Hematopoietic multipotent progenitor cell treated with erythropoietin and hydrocortisone succinate and interleukin-3 and kit ligand, for 4 days (in vitro differentiated cells): Measurements from ENCODE around the gene AKNA.

Experiments
- DNase-seq: peaks from one replicate; pipeline ENCODE4 v3.0.0-alpha.2; 2015

Gene AKNA

DNA sequence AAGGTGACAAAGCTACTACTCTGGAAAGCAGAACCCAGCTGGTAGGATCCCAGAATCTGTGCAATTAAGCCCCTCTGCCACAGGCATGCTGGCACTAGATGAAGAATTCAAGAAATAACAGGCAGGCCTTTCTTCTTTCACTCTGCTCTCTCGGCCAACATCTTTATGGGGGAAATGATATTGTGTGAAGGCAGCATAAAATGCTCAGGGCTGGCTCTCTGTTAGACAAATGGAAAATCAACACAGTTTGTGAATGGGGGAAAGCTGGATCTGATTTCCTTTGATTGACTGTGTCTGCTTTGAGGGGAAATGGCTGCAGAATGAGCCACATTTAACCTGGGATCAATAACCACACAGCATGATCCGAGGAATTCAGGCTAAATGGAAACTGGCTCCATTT is 29.1 kb upstream of the AKNA start:
- DNase-seq, result no peak

DNA sequence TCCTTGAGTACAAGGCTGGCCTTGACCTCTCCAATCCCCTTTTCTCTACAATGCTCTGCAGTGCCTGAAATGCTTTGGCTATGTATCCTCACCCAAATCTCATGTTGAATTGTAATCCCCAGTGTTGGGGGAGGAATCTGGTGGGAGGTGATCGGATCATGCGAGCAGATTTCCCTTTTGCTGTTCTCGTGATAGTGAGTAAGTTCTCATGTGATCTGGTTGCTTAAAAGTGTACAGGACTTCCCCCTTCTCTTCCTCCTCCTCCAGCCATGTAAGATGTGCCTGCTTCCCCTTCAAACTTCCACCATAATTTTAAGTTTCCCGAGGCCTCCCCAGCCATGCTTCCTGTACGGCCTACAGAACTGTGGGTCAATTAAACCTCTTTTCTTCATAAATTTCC is 28.5 kb upstream of the AKNA start:
- no peak for DNase-seq

DNA sequence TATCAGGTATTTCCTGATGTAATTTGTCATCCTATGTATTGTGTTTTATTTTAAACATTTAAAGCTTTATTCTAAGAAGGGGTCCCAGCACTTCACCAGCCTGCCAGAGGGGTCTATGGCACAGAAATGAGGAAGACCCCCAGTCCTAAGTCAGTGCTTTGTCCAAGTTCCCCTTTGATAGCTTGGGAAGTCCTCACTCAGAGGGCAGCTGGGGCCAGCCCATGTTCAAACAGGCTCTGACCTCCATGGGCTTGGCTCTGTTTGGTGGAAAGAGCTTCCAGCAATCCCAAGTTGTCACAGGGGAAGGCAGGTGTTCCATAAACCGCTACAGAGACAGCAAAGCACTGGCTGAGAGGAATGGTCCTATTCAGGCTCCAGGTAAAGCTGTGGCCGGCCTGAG is 26.6 kb upstream of the AKNA start:
- DNase-seq, result no peak

- no peak for DNase-seq
These were observed 26.1 kb upstream of the AKNA start for GRCh38 chr9:114413861-114414301.

DNA sequence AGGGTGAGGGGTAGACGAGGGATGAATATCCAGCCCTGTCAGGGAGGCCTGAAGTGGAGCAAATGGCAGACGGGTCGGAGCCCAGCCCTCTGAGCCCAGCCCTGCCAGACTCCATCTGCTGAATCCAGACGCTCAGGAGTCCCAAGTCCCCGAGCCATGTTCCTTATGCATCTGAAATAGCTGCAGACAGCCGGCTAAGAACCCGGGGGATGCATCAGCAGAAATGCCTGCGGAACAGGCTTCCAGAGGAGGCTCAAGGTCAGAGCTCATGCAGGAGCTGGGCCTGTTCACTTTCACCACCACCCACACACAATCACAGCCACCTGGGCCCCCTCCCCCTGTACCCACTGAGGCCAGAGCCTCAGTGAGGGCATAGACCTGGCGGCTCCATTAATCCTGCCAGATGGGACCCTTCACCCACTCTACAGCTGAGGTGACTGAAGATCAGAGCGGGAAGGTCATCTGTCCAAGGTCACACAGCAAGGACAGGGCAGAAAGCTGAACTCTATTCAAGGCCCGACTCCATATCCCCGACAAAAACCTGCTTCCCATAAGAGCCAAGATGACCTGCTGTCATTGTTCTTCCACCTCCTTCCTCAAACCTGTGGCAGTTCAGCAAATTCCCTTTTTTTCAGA is 24.4 kb upstream of the AKNA start:
- no peak for DNase-seq

GRCh38 chr9:114411452-114411851 is 23.7 kb upstream of the AKNA start:
- DNase-seq, result no peak

DNA sequence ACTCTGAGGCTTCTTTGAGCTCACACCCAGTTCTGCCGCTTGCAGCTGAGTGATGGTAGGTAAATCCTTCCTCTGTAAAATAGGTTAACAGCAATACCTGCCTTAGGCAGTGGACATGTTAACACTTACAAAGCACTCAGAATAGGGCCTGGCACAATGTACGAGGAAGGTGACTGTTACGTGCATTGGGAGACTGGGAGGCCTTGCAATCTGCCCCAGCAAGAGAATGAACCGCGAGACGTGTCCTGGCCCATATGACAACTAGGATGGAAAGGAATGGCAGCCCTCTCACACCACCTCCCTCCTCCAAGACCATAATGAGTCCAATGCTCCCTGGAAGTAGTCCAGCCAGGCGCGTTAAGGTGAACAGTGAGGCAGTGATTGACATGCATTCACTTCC is 23.1 kb upstream of the AKNA start:
- no peak for DNase-seq

DNA sequence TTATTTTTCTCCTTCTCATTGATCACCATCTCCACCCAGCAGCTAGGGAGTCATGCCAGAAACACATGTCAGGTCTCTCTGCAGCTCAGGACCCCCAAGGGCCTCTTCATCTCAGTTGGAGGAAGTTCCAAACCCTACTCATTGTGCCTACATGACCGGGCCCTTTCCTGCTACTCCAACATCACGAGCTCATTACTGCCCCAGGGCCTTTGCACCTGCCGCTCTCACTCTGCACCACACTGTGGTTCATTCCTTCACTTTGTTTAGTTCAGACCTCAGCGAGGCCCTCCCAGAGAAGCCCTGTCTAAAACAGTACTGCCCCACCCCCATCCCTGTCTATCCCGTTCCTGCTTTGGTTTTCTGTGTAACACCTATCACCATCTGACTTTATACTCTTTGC is 22.1 kb upstream of the AKNA start:
- no peak for DNase-seq

GRCh38 chr9:114409103-114409780 is 21.5 kb upstream of the AKNA start:
- DNase-seq, result peak; percentile 63

GRCh38 chr9:114408645-114409044 is 20.9 kb upstream of the AKNA start:
- no peak for DNase-seq

DNA sequence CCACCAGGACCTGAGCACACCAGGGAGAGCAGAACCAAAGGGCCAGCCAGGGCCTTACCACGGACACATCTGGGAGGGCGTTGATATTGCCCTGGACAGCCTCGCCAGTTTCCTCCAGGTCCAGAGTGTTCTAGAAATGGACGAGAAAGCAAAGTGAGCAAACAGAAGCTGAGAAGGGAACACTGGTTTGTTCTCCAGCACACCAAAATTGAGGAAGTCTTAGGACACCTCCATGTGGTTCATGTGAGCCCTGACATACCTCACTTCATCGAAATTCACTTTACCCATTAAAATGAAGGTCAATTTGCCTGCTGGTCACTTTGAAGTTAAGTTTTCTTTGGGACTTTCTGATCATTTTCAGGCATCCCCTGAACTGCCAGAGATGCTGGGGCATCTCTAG is 20.1 kb upstream of the AKNA start:
- no peak for DNase-seq

DNA sequence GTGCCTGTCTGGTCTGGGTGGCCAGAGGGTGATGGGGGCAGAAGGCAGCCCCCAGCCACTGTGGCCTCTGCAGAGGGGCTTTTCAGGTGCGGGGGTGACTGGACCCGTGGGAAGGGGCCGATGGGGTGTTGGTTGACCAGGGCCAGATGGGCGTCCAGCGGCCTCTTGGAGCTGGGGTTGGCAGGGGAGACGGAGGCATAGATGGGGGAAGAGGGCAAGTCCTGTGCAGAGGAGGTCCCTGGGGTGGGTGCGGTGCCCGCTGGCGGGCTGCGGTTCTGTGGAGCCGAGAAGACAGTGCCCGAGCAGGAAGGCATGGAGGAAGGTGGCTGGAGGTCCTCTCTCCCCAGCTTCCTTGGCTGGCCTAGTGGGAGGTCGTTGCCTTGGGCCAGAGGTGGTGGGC is 18.7 kb upstream of the AKNA start:
- no peak for DNase-seq

- DNase-seq, result peak; percentile 91
These were observed 17.7 kb upstream of the AKNA start for GRCh38 chr9:114405294-114406034.

DNA sequence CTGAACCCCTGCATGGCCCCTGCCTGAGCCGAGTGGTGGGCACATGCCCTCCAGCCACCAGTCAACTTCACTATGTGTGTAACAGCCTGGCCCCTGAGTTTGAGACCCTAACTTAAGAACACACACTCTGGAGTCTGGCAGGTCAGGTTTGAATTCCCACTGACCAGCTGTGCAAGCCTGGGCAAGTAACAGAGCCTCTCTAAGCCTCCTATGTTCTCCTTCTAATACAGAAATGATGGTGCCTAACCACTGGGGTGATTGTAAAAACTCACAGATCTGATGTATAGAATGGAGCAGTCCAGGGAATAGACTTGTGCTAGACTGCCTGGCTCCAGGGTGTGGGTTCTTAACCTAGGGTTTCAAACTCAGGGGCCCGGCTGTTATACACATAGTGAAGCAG is 16.7 kb upstream of the AKNA start:
- DNase-seq, result no peak

DNA sequence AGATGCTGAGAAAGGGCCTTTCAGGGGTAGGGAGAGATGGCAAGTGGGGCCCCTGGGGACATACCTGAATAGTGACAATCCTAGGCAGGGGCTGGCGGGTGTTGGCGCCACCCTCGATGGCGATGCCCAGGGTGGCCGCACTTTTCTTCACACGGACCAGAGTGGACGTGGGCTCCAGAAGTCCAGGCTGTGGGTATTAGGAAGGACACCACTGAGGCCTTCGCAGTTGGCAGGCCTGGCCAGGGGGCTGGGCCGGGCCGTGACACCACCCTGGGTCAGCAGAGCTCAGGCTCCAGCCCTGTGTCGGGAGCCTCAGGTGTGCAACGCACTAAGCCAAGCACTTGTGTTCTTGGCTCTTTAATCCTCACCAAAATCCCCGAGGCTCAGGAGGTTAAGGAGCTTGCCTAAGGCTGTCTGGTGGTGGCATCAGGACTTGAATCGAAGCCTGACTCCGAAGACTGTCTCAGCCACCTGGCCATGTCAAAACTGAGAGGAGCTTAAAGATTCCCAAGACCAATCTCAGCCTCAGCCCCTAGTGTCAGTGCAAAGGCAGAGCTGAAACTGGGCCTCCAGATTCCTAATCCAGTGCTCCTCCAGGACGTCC is 15.5 kb upstream of the AKNA start:
- no peak for DNase-seq

DNA sequence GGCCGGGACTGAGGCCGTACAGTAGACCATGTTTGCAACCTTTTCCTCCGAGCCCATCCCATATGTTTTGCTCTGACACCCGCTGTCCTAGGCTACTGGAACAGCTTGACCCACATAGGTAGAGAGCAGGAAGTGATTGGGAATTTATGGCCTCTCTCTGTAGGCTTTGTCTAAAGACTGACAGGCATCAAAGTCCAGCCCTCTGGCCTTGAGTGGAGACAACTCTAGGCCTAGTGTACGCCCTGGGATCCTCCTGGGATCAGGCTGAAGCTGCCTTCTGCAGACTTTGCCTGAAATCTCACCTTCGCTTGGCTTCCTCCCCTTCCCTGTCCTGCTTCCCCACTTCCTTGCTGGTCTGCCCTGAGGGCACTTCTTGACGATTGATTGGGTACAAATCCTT is 13.6 kb upstream of the AKNA start:
- DNase-seq, result no peak

DNA sequence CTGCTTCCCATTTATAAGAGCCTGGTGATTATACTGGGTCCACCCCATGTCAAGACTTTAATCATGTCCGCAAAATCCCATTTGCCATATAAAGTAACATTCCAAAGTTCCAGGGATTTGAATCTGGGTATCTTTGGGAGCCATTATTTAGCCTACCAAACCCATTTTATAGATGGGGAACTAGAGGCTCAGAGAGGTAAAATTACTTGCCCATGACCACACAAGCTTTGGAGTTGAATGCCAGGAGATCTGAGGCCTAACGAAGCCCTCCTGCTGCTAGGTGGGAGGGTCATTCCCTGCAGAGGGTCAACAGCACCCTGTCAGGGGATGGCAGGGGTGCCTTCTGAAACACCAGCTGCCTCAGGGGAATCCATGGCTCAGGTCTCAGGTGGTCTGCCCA is 13.0 kb upstream of the AKNA start:
- DNase-seq, result no peak

- DNase-seq, result no peak
These were observed 12.4 kb upstream of the AKNA start for GRCh38 chr9:114400219-114400618.

DNA sequence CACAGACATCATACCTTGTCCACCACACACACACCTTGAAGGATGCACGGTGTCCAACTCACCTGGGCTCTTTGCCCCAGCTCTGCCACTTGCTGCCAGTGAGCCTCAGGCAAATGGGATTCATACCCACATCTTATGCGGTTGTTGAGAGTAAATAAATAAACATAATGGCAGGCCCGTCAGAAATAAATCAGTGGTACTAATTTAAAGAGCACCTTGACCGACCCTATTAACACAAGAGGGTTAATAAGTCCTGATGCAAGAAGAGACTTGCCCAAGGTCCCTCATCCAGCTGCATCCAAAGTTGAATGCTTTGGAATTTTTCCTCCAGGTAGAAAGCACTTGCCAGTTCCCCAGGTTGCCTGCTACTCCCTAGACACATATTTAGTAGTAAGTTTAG is 11.6 kb upstream of the AKNA start:
- DNase-seq, result no peak

GRCh38 chr9:114397848-114398605 is 10.2 kb upstream of the AKNA start:
- DNase-seq, result peak; percentile 98

- no peak for DNase-seq
These were observed 9.6 kb upstream of the AKNA start for GRCh38 chr9:114397219-114397847.

GRCh38 chr9:114396558-114397218 is 8.9 kb upstream of the AKNA start:
- DNase-seq, result no peak
